NCI-H82 treated with DMSO at 0.1 percent for 48 hours (cell line): Measurements from ENCODE around the gene MSH4.
A peak's percentile ranks its signal among the peaks of the same experiment; 100 is the strongest.
"Not testable (repeated sequence)": the region's sequence is repeated elsewhere in the genome, so short reads cannot be mapped to it uniquely, and the experiment has no call there.

Experiments used
- DNase-seq: peaks from one replicate; lab custom pipeline; 2025; ENCODE audit not compliant: unreplicated experiment; lab: John Stamatoyannopoulos, UW

The MSH4 gene

DNA sequence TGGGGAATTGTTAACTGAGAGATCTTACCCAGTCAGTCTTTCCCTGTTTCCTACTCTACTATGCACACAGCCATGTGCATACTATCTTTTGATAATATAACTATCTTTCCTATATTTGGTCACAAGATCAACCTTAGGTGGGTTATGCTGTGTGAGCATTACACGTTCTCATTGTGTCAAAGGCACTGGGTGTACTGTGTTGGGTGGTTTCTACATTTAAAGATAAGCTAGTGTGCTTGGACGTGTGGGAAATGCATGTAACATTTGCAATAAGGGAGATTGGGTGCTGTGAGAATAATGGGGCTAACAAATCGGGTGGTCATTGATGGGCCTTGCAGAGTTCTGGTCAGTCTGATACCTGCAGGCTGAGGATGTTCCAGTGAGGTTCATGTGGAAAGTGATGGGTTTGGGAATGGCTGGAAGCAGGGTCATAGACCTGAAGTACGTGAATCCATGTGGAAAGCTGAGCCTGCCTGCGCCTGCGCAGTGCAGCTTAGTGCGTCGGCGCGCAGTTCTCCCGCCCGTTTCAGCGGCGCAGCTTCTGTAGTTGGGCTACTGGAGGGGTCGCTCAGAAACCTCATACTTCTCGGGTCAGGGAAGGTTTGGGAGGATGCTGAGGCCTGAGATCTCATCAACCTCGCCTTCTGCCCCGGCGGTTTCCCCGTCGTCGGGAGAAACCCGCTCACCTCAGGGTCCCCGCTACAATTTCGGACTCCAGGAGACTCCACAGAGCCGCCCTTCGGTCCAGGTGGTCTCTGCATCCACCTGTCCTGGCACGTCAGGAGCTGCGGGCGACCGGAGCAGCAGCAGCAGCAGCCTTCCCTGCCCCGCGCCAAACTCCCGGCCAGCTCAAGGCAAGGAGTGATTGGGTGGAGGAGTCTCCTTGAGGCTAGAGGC is at the start of gene MSH4:
Gene MSH4, plus strand, starts transcription at position 507 of the 897 bp plus-strand sequence. Its CDS starts 104 bp downstream, at position 611.
- peak; percentile 58 for DNase-seq

DNA sequence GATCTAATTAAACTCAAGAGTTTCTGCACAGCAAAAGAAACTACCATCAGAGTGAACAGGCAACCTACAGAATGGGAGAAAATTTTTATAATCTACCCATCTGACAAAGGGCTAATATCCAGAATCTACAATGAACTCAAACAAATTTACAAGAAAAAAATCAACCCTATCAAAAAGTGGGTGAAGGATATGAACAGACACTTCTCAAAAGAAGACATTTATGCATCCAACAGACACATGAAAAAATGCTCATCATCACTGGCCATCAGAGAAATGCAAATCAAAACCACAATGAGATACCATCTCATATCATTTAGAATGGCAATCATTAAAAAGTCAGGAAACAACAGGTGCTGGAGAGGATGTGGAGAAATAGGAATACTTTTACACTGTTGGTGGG is 39.5 kb upstream of the MSH4 start:
- DNase-seq = not testable (repeated sequence)

- not testable (repeated sequence) for DNase-seq
These were observed 38.1 kb upstream of the MSH4 start for GRCh38 chr1:75758543-75758942.

DNA sequence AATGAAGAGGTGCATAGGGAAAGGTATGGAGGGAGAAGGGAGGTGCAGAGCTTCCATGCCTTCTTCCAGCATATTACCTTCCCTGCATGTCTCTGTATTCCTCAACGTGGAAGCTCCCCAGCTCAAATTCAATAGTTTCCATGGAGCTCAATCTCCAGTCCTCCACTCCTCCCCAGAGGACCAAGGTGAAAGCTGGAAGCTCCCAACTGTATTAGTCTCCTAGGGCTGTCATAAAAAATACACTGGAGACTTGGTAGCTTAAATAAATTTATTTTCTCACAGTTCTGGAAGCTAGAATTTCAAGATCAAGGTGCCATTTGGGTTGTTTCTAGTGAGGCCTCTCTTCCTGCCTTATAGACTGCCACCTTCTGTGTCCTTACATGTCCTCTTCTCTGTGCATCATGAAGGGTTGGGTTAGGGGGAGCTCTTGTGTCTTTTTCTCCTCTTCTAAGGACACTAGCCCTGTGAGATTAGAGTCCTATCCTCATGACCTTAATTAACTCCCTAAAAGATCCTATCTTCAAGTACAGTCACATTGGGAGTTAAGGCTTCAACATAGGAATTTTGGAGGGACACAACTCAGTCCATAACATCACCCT is 32.5 kb upstream of the MSH4 start:
- no peak for DNase-seq

- DNase-seq = no peak
These were observed 30.9 kb upstream of the MSH4 start for GRCh38 chr1:75765697-75766355.

DNA sequence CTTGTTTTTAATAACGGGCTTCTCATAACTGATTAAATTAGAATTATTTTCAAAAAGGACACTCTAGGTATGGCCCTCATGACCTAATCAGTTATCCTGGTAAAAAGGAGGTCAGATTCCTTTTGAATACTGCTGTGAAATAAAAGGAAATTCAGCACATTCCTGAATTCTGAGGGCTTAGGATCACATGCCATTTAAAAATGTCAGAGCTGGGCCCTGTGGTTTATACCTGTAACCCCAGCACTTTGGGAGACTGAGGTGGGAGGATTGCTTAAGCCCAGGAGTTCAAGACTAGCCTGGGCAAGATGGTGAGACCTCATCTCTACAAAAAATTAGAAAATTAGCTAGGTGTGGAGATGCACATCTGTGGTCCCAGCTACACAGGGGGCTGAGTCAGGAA is 28.7 kb upstream of the MSH4 start:
- no peak for DNase-seq

DNA sequence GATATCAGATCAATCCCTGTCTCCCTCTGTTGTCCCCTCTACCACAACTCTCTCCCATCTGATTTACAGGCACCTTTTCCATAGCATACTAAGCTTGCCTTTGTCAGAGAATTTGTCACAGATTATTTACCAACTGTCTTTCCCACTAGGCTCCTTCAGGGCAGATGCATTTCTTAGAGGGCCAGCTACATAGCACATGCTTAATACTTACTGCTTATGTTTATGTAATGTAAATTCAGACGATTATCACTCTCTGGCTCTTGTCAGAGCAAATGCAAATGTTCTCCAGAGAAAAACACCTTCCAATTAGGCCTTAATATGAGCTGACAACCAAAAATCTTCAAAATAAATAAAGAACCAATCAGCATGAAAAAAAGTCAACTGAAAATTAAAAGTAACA is 25.9 kb upstream of the MSH4 start:
- no peak for DNase-seq

- DNase-seq = no peak
These were observed 24.7 kb upstream of the MSH4 start for GRCh38 chr1:75771978-75772377.

DNA sequence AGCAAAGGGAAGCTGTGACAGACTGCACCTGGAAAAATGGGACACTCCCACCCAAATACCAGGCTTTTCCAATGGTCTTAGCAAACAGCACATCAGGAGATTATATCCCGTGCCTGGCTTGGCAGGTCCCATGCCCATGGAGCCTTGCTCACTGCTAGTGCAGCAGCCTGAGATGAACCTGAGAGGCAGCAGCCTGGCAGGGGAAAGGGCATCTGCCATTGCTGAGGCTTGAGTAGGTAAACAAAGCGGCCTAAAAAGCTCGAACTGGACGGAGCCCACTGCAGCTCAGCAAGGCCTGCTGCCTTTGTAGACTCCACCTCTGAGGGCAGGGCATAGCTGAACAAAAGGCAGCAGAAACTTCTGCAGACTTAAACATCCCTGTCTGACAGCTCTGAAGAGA is 18.9 kb upstream of the MSH4 start:
- not testable (repeated sequence) for DNase-seq

DNA sequence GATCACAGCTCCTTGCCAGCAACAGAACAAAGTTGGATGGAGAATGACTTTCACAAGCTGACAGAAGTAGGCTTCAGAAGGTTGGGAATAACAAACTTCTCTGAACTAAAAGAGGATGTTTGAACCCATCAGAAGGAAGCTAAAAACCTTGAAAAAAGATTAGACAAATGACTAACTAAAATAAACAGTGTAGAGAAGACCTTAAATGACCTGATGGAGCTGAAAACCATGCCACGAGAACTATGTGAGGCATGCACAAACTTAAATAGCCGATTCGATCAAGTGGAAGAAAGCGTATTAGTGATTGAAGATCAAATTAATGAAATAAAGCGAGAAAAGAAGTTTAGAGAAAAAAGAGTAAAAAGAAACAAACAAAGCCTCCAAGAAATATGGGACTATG is 18.0 kb upstream of the MSH4 start:
- not testable (repeated sequence) for DNase-seq

DNA sequence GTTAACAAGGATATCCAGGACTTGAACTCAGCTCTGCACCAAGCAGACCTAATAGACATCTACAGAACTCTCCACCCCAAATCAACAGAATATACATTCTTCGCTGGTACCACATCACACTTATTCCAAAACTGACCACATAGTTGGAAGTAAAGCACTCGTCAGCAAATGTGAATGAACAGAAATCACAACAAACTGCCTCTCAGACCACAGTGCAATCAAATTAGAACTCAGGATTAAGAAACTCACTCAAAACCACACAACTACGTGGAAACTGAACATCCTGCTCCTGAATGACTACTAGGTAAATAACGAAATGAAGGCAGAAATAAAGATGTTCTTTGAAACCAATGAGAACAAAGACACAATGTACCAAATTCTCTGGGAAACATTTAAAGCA is 16.5 kb upstream of the MSH4 start:
- DNase-seq = not testable (repeated sequence)

- DNase-seq = not testable (repeated sequence)
These were observed 12.8 kb upstream of the MSH4 start for GRCh38 chr1:75783920-75784319.

DNA sequence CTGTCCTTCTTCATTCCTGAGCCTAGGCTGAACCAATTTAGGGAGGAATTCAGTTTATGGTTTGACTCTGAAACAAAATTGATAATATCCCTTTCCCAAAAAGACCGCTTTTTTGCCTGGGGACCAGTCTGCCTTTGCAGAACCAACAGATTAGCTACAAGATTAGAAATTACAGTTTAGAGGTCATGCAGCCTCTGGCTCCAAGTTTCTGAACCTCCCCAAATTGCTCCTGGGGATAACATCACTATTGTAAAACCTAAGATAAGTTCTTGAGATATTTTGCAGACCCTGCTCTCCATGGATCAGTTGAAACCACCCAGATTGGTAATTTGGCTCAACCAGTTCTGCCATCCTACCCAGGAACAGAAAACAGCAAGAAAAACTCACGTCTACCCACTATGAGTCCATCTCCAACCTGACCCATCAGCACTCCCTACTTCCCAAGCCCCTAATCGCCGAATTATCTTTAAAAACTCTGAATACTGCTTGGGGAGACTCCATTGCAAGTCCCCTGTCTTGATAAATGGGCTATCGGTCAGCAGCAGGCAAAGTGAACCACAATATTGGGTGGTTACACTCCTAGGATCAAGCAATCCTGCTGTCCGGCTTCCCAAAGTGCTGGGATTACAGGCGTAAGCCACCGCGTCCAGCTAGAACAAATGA is 11.2 kb upstream of the MSH4 start:
- no peak for DNase-seq

GRCh38 chr1:75785983-75786853 is 10.5 kb upstream of the MSH4 start, which contains the start of gene RABGGTB:
RABGGTB (plus strand) TSS chr1:75786256; CDS start chr1:75786272, 16 bp downstream.
- peak; percentile 91 for DNase-seq

DNA sequence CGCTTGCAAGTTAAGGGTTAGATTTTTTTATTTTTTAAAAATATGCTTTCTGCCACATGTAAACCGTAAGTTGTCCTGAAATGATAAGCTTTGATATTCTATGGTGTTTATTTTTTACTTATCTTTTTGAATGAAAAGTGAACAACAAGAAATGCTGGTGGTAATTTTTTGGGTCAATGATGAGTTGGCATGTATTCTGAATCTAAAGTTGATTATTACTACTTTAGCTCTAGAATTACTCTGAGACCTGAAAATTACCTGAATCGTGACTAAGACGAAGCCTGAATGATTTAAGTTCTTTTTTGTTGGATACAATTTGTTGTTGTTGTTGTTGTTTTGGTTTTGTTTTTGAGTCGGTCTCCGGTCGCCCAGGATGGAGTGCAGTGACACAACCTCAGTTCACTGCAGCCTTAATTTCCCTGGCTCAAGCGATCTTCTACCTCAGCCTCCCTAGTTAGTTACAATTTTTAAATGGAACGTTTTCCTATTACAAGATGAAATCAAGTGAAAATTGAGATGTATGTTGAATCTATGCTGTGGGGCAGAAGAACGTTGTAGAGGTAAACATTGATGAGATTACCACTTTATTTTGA is 9.7 kb upstream of the MSH4 start:
- no peak for DNase-seq

- DNase-seq = no peak
These were observed 9.2 kb upstream of the MSH4 start for GRCh38 chr1:75787524-75787923.

DNA sequence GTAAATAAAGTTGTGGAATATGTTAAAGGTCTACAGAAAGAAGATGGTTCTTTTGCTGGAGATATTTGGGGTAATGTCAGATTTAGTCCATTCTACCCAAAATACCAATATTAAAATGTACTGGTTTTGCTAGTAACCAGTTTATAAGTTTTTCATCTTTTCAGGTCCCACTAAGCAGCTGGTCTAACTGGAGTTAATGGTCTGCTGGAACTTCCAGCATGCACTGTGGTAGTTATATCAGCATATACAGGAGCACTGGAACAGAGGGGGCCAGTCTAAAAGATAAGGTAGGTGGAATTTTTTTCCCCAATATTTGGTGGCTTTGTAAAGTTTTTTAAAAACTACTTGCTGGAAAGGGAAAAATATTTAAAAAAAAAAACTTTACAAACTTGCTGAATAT is 6.7 kb upstream of the MSH4 start:
- DNase-seq = no peak

DNA sequence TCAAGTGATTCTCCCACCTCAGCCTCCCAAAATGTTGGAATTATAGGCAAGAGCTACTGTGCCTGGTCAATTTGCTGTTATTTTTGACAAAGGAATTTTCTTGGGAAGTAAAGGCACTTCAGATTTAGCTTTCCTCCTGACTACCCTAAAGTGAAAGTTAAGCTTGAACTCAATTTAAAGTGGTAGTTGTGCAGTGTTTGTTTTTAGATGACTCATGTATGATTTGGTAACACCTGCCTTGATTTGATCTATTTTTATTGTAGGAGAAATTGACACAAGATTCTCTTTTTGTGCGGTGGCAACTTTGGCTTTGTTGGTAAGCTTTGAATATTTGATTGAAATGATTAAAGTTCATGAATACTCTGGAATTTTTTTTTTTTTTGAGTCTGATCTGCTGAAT is 5.7 kb upstream of the MSH4 start:
- DNase-seq = no peak

DNA sequence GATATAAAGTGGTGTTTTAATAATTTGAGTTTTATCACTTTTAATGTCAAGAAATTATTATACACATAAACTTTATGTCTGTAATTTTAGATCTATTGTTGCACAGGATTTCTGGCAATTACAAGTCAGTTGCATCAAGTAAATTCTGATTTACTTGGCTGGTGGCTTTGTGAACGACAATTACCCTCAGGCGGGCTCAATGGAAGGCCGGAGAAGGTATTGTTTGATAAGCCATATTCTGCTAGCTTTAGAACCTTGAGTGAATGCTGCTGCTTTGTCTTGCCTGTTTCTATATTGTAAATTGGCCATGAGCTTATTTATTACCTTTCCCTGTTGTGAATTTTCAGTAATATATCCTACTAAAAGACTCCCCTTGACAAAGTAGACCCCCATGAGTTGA is 4.6 kb upstream of the MSH4 start:
- no peak for DNase-seq

DNA sequence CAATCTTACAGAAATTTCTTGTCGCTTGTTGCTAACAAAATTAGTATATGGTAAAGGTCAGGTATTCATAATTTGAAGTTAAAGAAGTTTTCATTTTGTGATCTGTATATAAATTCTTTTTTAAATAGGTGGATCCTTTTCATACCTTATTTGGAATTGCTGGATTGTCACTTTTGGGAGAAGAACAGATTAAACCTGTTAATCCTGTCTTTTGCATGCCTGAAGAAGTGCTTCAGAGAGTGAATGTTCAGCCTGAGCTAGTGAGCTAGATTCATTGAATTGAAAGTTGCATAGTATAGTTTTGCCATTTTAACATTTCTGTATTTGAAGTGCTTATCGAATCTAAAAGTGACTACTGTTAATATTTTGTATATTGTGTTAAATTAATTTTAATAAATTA is 2.3 kb upstream of the MSH4 start:
- no peak for DNase-seq
